H1 (cell line): ENCODE data around the gene ATP10D. TPM values are rescaled to one million over a fixed set of nuclear protein-coding genes. Genes with fewer than 3 reads are reported as not detected.

Experiments used
- EP300 ChIP-seq, 2 experiments: IDR thresholded peaks; 1 replicate in 1 of 2; 2 replicates in 1 of 2; pipeline ENCODE4 v1.6.1; 2011 to 2012; ENCODE audit warnings: low read depth in 2 of 2, low read length in 2 of 2, mild to moderate bottlenecking in 2 of 2, borderline replicate concordance in 1 of 2, inconsistent platforms in 1 of 2, moderate library complexity in 1 of 2
- polyA plus RNA-seq, 7 experiments: library from polyadenylated mRNA; depleted of rRNA in 3 of 7; stranded (reverse) in 5 of 7; unstranded in 2 of 7; fragments of >200 nt in 5 of 7; fragments of 200-250 nt in 2 of 7; gene quantifications; 1 replicate in 5 of 7; 2 replicates in 1 of 7; 4 replicates in 1 of 7; pipeline versions ENCODE4 v1.2.1 to v1.2.3, GENCODE V29; 2011 to 2013; ENCODE audit warnings: missing spikeins in 2 of 7, mixed read lengths in 2 of 7
- total RNA-seq: library from RNA; stranded (reverse); fragmentation: NEBNext Ultra II Directional; extraction: Animal tissue kit (Norgen Biotek cat#: 25700); gene quantifications from 2 replicates; pipeline ENCODE4 v1.2.1, GENCODE V29; 2021

ATP10D gene
- total and polyA plus RNA-seq, 2 of the 8 experiments (the other 6 are each of a cell fraction or from before 2014, with no cell fraction given) = 2.9 to 5.9 TPM

GRCh38 chr4:47619691-47620090 is 134.6 kb downstream of the ATP10D start (continued):
- TF ChIP-seq EP300 (IDR thresholded peaks at IDR 0.05; ENCODE audit: borderline replicate concordance in 1 of 2, low read depth in 2 of 2, low read length in 2 of 2) = no peak
